HepG2 (cell line): ENCODE data around the gene CHCHD3. TPM values are rescaled to one million over a fixed set of nuclear protein-coding genes. Genes with fewer than 3 reads are reported as not detected.

Experiments used
- DNMT1 ChIP-seq: sonication (generic); formaldehyde crosslinking; IDR thresholded peaks from 2 replicates; pipeline ENCODE4 v1.5.1; 2020; ENCODE audit warnings: mild to moderate bottlenecking, missing genetic modification reagents
- GPBP1L1 ChIP-seq: sonication (generic); formaldehyde crosslinking; IDR thresholded peaks from 2 replicates; pipeline ENCODE4 v1.5.0; 2020; ENCODE audit warnings: mild to moderate bottlenecking, missing genetic modification reagents
- HOXA7 ChIP-seq: sonication (generic); formaldehyde crosslinking; IDR thresholded peaks from 2 replicates; pipeline ENCODE4 v1.8.1; 2022; ENCODE audit warnings: mild to moderate bottlenecking, missing genetic modification reagents, moderate library complexity
- MEIS2 ChIP-seq: sonication (generic); formaldehyde crosslinking; IDR thresholded peaks from 2 replicates; pipeline ENCODE4 v1.9.0; 2021; ENCODE audit warnings: mild to moderate bottlenecking, missing genetic modification reagents
- NKX3-1 ChIP-seq: sonication (generic); formaldehyde crosslinking; IDR thresholded peaks from 2 replicates; pipeline ENCODE4 v1.5.0; 2020; ENCODE audit warnings: missing genetic modification reagents
- SMARCE1 ChIP-seq: fragments of 450-650 bp; IDR thresholded peaks from 2 replicates; pipeline ENCODE4 v1.6.1; 2017; ENCODE audit warnings: borderline replicate concordance
- ZBTB1 ChIP-seq: sonication (generic); formaldehyde crosslinking; IDR thresholded peaks from 2 replicates; pipeline ENCODE4 v1.4.0; 2020; ENCODE audit warnings: missing genetic modification reagents, borderline replicate concordance
- ZNF362 ChIP-seq: sonication (generic); formaldehyde crosslinking; IDR thresholded peaks from 2 replicates; pipeline ENCODE4 v1.4.0; 2020; ENCODE audit warnings: missing genetic modification reagents, mild to moderate bottlenecking, borderline replicate concordance
- ZNF512B ChIP-seq: sonication (generic); formaldehyde crosslinking; IDR thresholded peaks from 2 replicates; pipeline ENCODE4 v1.5.1; 2020; ENCODE audit warnings: missing genetic modification reagents, mild to moderate bottlenecking, borderline replicate concordance
- ZNF569 ChIP-seq: sonication (generic); formaldehyde crosslinking; IDR thresholded peaks from 2 replicates; pipeline ENCODE4 v1.5.0; 2020; ENCODE audit warnings: mild to moderate bottlenecking, missing genetic modification reagents, moderate library complexity, borderline replicate concordance
- polyA plus RNA-seq, 8 experiments: library from polyadenylated mRNA; depleted of rRNA in 3 of 8; stranded (reverse) in 7 of 8; unstranded in 1 of 8; fragments of >200 nt; fragmentation: Illumina TruSeq in 4 of 8; extraction: Trizol in 4 of 8; gene quantifications; 2 replicates each; pipeline versions ENCODE4 v1.2.1 to v1.2.3, GENCODE V29; 2011 to 2016; ENCODE audit warnings: low read depth in 4 of 8, missing spikeins in 1 of 8, mixed read lengths in 1 of 8; ENCODE audit not compliant: insufficient read depth in 1 of 8
- total RNA-seq, 5 experiments: library from RNA; depleted of rRNA; stranded (reverse); fragments of >200 nt; fragmentation: Illumina TruSeq; extraction: Trizol; gene quantifications; 2 replicates each; pipeline ENCODE4 v1.2.3, GENCODE V29; 2016; ENCODE audit warnings: low read depth in 1 of 5
- TF ChIP-seq, protein P1 (sequence below): sonication (generic); formaldehyde crosslinking; conservative IDR thresholded peaks from 2 replicates; pipeline ENCODE4 v1.8.0; 2022; ENCODE audit warnings: low read depth, missing genetic modification reagents
- TF ChIP-seq, protein P2 (sequence below): IDR thresholded peaks from 2 replicates; pipeline ENCODE4 v1.4.0; 2020; ENCODE audit warnings: mild to moderate bottlenecking, missing genetic modification reagents
- TF ChIP-seq, protein P3 (sequence below): sonication (generic); formaldehyde crosslinking; IDR thresholded peaks from 2 replicates; pipeline ENCODE4 v1.5.1; 2020; ENCODE audit warnings: mild to moderate bottlenecking, missing genetic modification reagents

The CHCHD3 gene
- total and polyA plus RNA-seq, 2 of the 13 experiments (the other 11 are each of a cell fraction or from before 2014, with no cell fraction given): 32.7 to 86.8 TPM

DNA sequence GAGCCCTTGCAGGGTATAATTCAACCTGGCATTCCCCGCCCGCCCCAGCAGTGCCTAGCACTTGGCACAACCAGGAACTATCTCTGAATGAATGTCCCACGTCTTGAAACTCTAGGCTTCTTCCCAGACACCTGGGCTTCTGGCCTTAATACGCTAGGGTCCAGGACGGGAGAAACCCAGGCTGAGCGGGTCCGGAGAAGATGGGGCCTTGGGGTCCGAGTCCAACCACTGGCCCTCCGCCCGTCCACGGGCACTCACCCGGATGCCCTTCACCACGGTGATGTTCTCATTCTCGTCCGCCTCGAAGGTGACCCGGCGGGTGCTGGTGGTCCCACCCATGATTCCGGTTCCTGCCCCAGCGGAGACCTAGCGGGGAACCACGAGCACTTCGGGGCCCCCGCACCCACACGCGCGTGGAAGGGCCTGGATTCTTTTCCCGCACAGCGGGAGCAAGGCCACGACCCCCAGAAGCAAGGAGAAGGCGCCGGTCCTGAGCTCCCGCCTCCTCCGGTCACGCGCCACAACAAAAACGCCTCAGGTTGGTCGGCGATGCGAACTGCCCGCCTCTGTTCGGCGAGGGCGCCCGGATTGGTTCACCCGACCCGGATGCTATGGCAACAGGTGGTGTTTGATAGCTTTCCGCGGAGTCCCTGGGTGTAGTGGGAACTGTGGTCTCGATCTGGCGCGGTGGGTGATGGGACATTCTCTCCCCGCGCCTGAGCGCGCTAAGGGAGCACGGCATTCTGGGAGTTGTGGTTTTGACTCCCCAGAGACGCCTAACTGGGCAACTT is at the start of gene CHCHD3 (continued):
- TF ChIP-seq ZNF569 (CRISPR knock-in tag) (no peak), HOXA7 (CRISPR knock-in tag) (no peak), DNMT1 (CRISPR knock-in tag) (no peak), MEIS2 (CRISPR knock-in tag) (no peak), ZBTB1 (CRISPR knock-in tag) (no peak), GPBP1L1 (CRISPR knock-in tag) (no peak), SMARCE1 (no peak), ZNF512B (CRISPR knock-in tag) (no peak), NKX3-1 (CRISPR knock-in tag) (no peak), ZNF362 (CRISPR knock-in tag) (no peak)
- TF ChIP-seq, protein P1, sequence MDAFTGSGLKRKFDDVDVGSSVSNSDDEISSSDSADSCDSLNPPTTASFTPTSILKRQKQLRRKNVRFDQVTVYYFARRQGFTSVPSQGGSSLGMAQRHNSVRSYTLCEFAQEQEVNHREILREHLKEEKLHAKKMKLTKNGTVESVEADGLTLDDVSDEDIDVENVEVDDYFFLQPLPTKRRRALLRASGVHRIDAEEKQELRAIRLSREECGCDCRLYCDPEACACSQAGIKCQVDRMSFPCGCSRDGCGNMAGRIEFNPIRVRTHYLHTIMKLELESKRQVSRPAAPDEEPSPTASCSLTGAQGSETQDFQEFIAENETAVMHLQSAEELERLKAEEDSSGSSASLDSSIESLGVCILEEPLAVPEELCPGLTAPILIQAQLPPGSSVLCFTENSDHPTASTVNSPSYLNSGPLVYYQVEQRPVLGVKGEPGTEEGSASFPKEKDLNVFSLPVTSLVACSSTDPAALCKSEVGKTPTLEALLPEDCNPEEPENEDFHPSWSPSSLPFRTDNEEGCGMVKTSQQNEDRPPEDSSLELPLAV (CRISPR knock-in tag): no peak
- TF ChIP-seq, protein P2, sequence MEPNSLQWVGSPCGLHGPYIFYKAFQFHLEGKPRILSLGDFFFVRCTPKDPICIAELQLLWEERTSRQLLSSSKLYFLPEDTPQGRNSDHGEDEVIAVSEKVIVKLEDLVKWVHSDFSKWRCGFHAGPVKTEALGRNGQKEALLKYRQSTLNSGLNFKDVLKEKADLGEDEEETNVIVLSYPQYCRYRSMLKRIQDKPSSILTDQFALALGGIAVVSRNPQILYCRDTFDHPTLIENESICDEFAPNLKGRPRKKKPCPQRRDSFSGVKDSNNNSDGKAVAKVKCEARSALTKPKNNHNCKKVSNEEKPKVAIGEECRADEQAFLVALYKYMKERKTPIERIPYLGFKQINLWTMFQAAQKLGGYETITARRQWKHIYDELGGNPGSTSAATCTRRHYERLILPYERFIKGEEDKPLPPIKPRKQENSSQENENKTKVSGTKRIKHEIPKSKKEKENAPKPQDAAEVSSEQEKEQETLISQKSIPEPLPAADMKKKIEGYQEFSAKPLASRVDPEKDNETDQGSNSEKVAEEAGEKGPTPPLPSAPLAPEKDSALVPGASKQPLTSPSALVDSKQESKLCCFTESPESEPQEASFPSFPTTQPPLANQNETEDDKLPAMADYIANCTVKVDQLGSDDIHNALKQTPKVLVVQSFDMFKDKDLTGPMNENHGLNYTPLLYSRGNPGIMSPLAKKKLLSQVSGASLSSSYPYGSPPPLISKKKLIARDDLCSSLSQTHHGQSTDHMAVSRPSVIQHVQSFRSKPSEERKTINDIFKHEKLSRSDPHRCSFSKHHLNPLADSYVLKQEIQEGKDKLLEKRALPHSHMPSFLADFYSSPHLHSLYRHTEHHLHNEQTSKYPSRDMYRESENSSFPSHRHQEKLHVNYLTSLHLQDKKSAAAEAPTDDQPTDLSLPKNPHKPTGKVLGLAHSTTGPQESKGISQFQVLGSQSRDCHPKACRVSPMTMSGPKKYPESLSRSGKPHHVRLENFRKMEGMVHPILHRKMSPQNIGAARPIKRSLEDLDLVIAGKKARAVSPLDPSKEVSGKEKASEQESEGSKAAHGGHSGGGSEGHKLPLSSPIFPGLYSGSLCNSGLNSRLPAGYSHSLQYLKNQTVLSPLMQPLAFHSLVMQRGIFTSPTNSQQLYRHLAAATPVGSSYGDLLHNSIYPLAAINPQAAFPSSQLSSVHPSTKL: peak; percentile 40; the same call in 1 of the 2 replicates
- TF ChIP-seq, protein P3, sequence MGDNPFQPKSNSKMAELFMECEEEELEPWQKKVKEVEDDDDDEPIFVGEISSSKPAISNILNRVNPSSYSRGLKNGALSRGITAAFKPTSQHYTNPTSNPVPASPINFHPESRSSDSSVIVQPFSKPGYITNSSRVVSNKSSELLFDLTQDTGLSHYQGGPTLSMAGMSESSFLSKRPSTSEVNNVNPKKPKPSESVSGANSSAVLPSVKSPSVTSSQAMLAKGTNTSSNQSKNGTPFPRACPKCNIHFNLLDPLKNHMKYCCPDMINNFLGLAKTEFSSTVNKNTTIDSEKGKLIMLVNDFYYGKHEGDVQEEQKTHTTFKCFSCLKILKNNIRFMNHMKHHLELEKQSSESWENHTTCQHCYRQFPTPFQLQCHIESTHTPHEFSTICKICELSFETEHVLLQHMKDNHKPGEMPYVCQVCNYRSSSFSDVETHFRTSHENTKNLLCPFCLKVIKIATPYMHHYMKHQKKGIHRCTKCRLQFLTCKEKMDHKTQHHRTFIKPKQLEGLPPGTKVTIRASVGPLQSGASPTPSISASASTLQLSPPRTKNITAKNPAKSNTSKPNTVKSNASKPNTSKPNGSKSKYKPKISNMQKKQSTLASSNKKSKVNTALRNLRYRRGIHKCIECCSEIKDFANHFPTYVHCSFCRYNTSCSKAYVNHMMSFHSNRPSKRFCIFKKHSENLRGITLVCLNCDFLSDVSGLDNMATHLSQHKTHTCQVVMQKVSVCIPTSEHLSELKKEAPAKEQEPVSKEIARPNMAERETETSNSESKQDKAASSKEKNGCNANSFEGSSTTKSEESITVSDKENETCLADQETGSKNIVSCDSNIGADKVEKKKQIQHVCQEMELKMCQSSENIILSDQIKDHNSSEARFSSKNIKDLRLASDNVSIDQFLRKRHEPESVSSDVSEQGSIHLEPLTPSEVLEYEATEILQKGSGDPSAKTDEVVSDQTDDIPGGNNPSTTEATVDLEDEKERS: peak; percentile 32; the same call in 1 of the 2 replicates
